K562 (cell line): ENCODE data around the gene LPCAT2. TPM values are rescaled to one million over a fixed set of nuclear protein-coding genes. Genes with fewer than 3 reads are reported as not detected.

Source experiments
- HBP1 ChIP-seq: fragments of 450-650 bp; formaldehyde crosslinking; IDR thresholded peaks from 2 replicates; pipeline ENCODE4 v1.4.0; 2022; ENCODE audit warnings: missing genetic modification characterization
- KAT8 ChIP-seq: fragments of 450-650 bp; IDR thresholded peaks from 2 replicates; pipeline ENCODE4 v1.6.1; 2016; ENCODE audit warnings: low read depth, mild to moderate bottlenecking
- MBD1 ChIP-seq: fragments of 250-450 bp; sonication (Bioruptor Pico); IDR thresholded peaks from 2 replicates; pipeline ENCODE4 v1.8.0; 2022; ENCODE audit warnings: inconsistent platforms
- NFIC ChIP-seq: fragments of 450-650 bp; IDR thresholded peaks from 2 replicates; pipeline ENCODE4 v1.6.1; 2017; ENCODE audit warnings: mild to moderate bottlenecking, inconsistent platforms
- PCBP1 ChIP-seq: fragments of 200-400 bp; formaldehyde crosslinking; IDR thresholded peaks from 2 replicates; pipeline ENCODE4 v1.6.1; 2018; ENCODE audit warnings: mild to moderate bottlenecking, low read depth, low read length; ENCODE audit not compliant: poor library complexity, severe bottlenecking
- POLR2A ChIP-seq: fragments of 450-650 bp; conservative IDR thresholded peaks from 2 replicates; pipeline ENCODE4 v1.6.1; 2016
- RBM34 ChIP-seq: fragments of 200-400 bp; formaldehyde crosslinking; IDR thresholded peaks from 2 replicates; pipeline ENCODE4 v1.6.1; 2018; ENCODE audit warnings: low read length, borderline replicate concordance; ENCODE audit not compliant: insufficient read depth
- SP1 ChIP-seq: sonication (generic); formaldehyde crosslinking; IDR thresholded peaks from 2 replicates; pipeline ENCODE4 v1.8.1; 2022; ENCODE audit warnings: mild to moderate bottlenecking, missing genetic modification reagents
- TBP ChIP-seq: optimal IDR thresholded peaks from 2 replicates; pipeline ENCODE3; 2011; ENCODE audit warnings: low read depth, low read length, improper control_type of control experiment
- YY1 ChIP-seq, 3 experiments: IDR thresholded peaks; 2 replicates each; pipeline ENCODE4 v1.6.1; 2011; ENCODE audit warnings: low read length in 2 of 3, mild to moderate bottlenecking in 2 of 3, moderate library complexity in 2 of 3, borderline replicate concordance in 1 of 3, control low read depth in 1 of 3, low read depth in 1 of 3; ENCODE audit not compliant: insufficient read depth in 3 of 3, insufficient replicate concordance in 2 of 3, control insufficient read depth in 1 of 3, insufficient read length in 1 of 3; ENCODE audit errors: extremely low read depth in 1 of 3
- ZBTB40 ChIP-seq, 2 experiments: fragments of 450-650 bp in 1 of 2; sonication (generic) in 1 of 2; formaldehyde crosslinking in 1 of 2; IDR thresholded peaks; 2 replicates each; pipeline versions ENCODE4 v1.7.1 to v1.9.0; 2016 to 2022; ENCODE audit warnings: inconsistent platforms in 1 of 2, mild to moderate bottlenecking in 1 of 2, missing genetic modification reagents in 1 of 2
- ZC3H4 ChIP-seq: sonication (generic); formaldehyde crosslinking; IDR thresholded peaks from 2 replicates; pipeline ENCODE4 v1.9.0; 2021; ENCODE audit warnings: missing genetic modification reagents, borderline replicate concordance
- ZNF3 ChIP-seq: fragments of 250-450 bp; sonication (Bioruptor Pico); IDR thresholded peaks from 2 replicates; pipeline ENCODE4 v1.5.0; 2021; ENCODE audit warnings: mild to moderate bottlenecking, moderate library complexity
- polyA plus RNA-seq, 8 experiments: library from polyadenylated mRNA; depleted of rRNA in 4 of 8; stranded (reverse) in 5 of 8; unstranded in 3 of 8; fragments of >200 nt; fragmentation: Nextera tagmentation in 2 of 8; fragmentation: Illumina TruSeq in 1 of 8; extraction: Ambion mirVana in 2 of 8; extraction: Trizol in 1 of 8; gene quantifications; 2 replicates each; pipeline versions ENCODE4 v1.2.1 to v1.2.3, GENCODE V29; 2011 to 2014; ENCODE audit warnings: inconsistent platforms in 1 of 8, missing spikeins in 1 of 8
- total RNA-seq, 7 experiments: library from RNA; depleted of rRNA in 6 of 7; stranded (reverse); fragments of >200 nt in 6 of 7; fragmentation: Illumina TruSeq in 2 of 7; extraction: Trizol in 2 of 7; gene quantifications; 2 replicates each; pipeline versions ENCODE4 v1.2.1 to v1.2.3, GENCODE V29; 2011 to 2021; ENCODE audit warnings: low replicate concordance in 1 of 7

LPCAT2 gene
- total and polyA plus RNA-seq, 9 of the 15 experiments (the other 6 are each of a cell fraction or from before 2014, with no cell fraction given) = 2.9 to 15.0 (median 7.3) TPM

GRCh38 chr16:55508941-55509931, at the start of gene LPCAT2 (continued):
- peak; percentile 47; the same call in 1 of the 2 replicates for TF ChIP-seq SP1 (CRISPR knock-in tag)
- peak; percentile 37; the same call in 1 of the 2 replicates for TF ChIP-seq HBP1 (CRISPR knock-in tag)
- TF ChIP-seq KAT8 = no peak
- TF ChIP-seq NFIC = 0 out of 2 replicates have a peak, but pooled peaks have one; percentile 9
- TF ChIP-seq RBM34 = no peak
- no peak for TF ChIP-seq MBD1 (CRISPR knock-in tag)
- no peak for TF ChIP-seq PCBP1
- TF ChIP-seq ZNF3 = no peak
- TF ChIP-seq ZC3H4 (CRISPR knock-in tag) = no peak
- peak in 1 of 3 experiments; percentile 13 for TF ChIP-seq YY1 (IDR thresholded peaks at IDR 0.05; ENCODE audit: borderline replicate concordance in 1 of 3, control insufficient read depth in 1 of 3, extremely low read depth in 1 of 3, insufficient read depth in 3 of 3, insufficient read length in 1 of 3, insufficient replicate concordance in 2 of 3, low read depth in 1 of 3, low read length in 2 of 3)
- peak; percentile 61 for TF ChIP-seq POLR2A
- 0 out of 2 replicates have a peak, but pooled peaks have one; percentile 22 for TF ChIP-seq ZBTB40 (IDR thresholded peaks at IDR 0.05)
- no peak for TF ChIP-seq ZBTB40 (CRISPR knock-in tag; IDR thresholded peaks at IDR 0.05)
- peak; percentile 29 for TF ChIP-seq TBP
